Left ventricle myocardium inferior (tissue), 1 donor: ENCODE results near the gene PEX11G. TPM values are rescaled to one million over a fixed set of nuclear protein-coding genes. Genes with fewer than 3 reads are reported as not detected.

Source experiments
- DNase-seq: peaks from one replicate; pipeline ENCODE4 v3.0.0-alpha.2; 2020
- H3K27ac ChIP-seq: fragments of 200-600 bp; replicated peaks from 2 replicates; pipeline ENCODE4 v1.8.0; 2021
- H3K27me3 ChIP-seq: fragments of 200-600 bp; 2 replicates; pipeline ENCODE4 v1.8.0; 2021; ENCODE audit warnings: low read depth
- H3K36me3 ChIP-seq: fragments of 200-600 bp; 2 replicates; pipeline ENCODE4 v1.8.0; 2021
- H3K4me1 ChIP-seq: fragments of 200-600 bp; 2 replicates; pipeline ENCODE4 v1.8.0; 2021
- H3K4me3 ChIP-seq: fragments of 200-600 bp; 2 replicates; pipeline ENCODE4 v1.8.0; 2021; ENCODE audit warnings: mild to moderate bottlenecking, moderate library complexity
- H3K9me3 ChIP-seq: fragments of 200-600 bp; replicated peaks from 2 replicates; pipeline ENCODE4 v1.8.0; 2021
- CTCF ChIP-seq: fragments of 200-600 bp; IDR thresholded peaks from 2 replicates; pipeline ENCODE4 v1.8.0; 2021; ENCODE audit warnings: antibody characterized with exemption, mild to moderate bottlenecking, borderline replicate concordance
- intact Hi-C: fragments of 100-400 bp; cut with micrococcal nuclease; formaldehyde crosslinking; loops from one replicate; pipeline ENCODE4 v1.11.0; 2022
- total RNA-seq: library from RNA; stranded (reverse); fragmentation: NEBNext Ultra II Directional; extraction: Animal tissue kit (Norgen Biotek cat#: 25700); gene quantifications from one replicate; pipeline ENCODE4 v1.2.1, GENCODE V29; 2021
- donor health status: DM: no; HTN: yes; CAD: no; lungs with severe emphysema.

PEX11G gene
- total RNA-seq, 1 donor from 2014 or later: 1.2 TPM

GRCh38 chr19:7513809-7514642, 25.2 kb upstream of the PEX11G start:
- H3K4me3 ChIP-seq: no peak overlapping the region
- peak overlapping the region; percentile 94 for H3K27ac ChIP-seq
- intact Hi-C loops: no loop called here
- no peaks in the 10 kb centered on the region for H3K27me3 ChIP-seq
- peaks cover 25% of the 10 kb centered on the region for H3K4me1 ChIP-seq
- H3K36me3 ChIP-seq: peaks cover under 1% of the 10 kb centered on the region
- H3K9me3 ChIP-seq: no peaks in the 10 kb centered on the region
- TF ChIP-seq CTCF: no peak
- DNase-seq: no peak

- no peak for TF ChIP-seq CTCF
Observed at GRCh38 chr19:7512400-7512851, 23.6 kb upstream of the PEX11G start.

GRCh38 chr19:7509625-7510024, 20.8 kb upstream of the PEX11G start:
- Histone ChIP-seq H3K4me3 (no peak overlapping the region), H3K36me3 (no peaks in the 10 kb centered on the region), H3K27me3 (peaks cover 17% of the 10 kb centered on the region), H3K4me1 (peaks cover 10% of the 10 kb centered on the region), H3K9me3 (no peaks in the 10 kb centered on the region), H3K27ac (no peak overlapping the region)
- TF ChIP-seq CTCF: no peak
- no peak for DNase-seq
- intact Hi-C loops: no loop called here

More at GRCh38 chr19:7512400-7512851, 23.6 kb upstream of the PEX11G start:
- no peaks in the 10 kb centered on the region for H3K27me3 ChIP-seq
- intact Hi-C loops: no loop called here
- H3K4me1 ChIP-seq: peaks cover 23% of the 10 kb centered on the region
- H3K4me3 ChIP-seq: no peak overlapping the region
- DNase-seq: no peak
- H3K9me3 ChIP-seq: no peaks in the 10 kb centered on the region
- H3K27ac ChIP-seq: no peak overlapping the region
- no peaks in the 10 kb centered on the region for H3K36me3 ChIP-seq

- intact Hi-C loops: no loop called here
- DNase-seq: peak; percentile 55
Observed at GRCh38 chr19:7507884-7508283, 19.0 kb upstream of the PEX11G start.

More at GRCh38 chr19:7507884-7508283, 19.0 kb upstream of the PEX11G start:
- peaks cover 34% of the 10 kb centered on the region for H3K27me3 ChIP-seq
- H3K4me1 ChIP-seq: peaks cover 10% of the 10 kb centered on the region
- H3K9me3 ChIP-seq: no peaks in the 10 kb centered on the region
- H3K4me3 ChIP-seq: no peak overlapping the region
- H3K27ac ChIP-seq: no peak overlapping the region
- H3K36me3 ChIP-seq: no peaks in the 10 kb centered on the region
- no peak for TF ChIP-seq CTCF
